ENCODE results near the gene C18orf63. TPM values are rescaled to one million over a fixed set of nuclear protein-coding genes. Genes with fewer than 3 reads are reported as not detected.

Gene C18orf63
- total and polyA plus RNA-seq, 2 of the 4 experiments (the other 2 are of a cell fraction) = not detected

GRCh38 chr18:74328206-74328605 is 12.6 kb downstream of the C18orf63 start:
- no TSS peak for BruUV-seq (replicated peaks)
- H3K4me2 ChIP-seq (ENCODE audit: low read depth, low read length) = no peak overlapping the region
- intact Hi-C loops (cut with micrococcal nuclease) (no loop called here), in situ Hi-C loops (cut with MboI; ENCODE audit: low sequenced_read_pairs) (no loop called here), dilution Hi-C loops (cut with HindIII; ENCODE audit: low sequenced_read_pairs, unreplicated experiment) (no loop called here)
- no peak for DNase-seq
- no peak overlapping the region for H4K91ac ChIP-seq (ENCODE audit: insufficient read depth, low read depth, low read length)
- H3K4me1 ChIP-seq (ENCODE audit: control insufficient read depth, insufficient read depth, low read length) = peaks cover 7% of the 10 kb centered on the region
- H2BK120ac ChIP-seq (ENCODE audit: low read depth, low read length) = no peak overlapping the region
- no peak overlapping the region for H3K56ac ChIP-seq (ENCODE audit: extremely low read depth, insufficient read depth, low read length)
- no peak overlapping the region for H3K9ac ChIP-seq (ENCODE audit: low read depth, low read length)
- no peaks in the 10 kb centered on the region for H3K36me3 ChIP-seq (ENCODE audit: control insufficient read depth, insufficient read depth, low read length)
- no peak for ATAC-seq (ENCODE audit: low read depth)
- H2AFZ ChIP-seq (replicated peaks; ENCODE audit: low read length, poor library complexity) = no peak overlapping the region
- H3K4ac ChIP-seq (ENCODE audit: low read depth, low read length) = no peak overlapping the region
- H2AK9ac ChIP-seq (replicated peaks; ENCODE audit: low read depth, low read length, poor library complexity) = no peak overlapping the region
- H2BK5ac ChIP-seq (ENCODE audit: low read depth, low read length, poor library complexity, severe bottlenecking) = no peak overlapping the region
- H3K27me3 ChIP-seq (ENCODE audit: control insufficient read depth, insufficient read depth, low read length) = no peaks in the 10 kb centered on the region; the same call in 1 of the 2 replicates
- no peak overlapping the region for H4K5ac ChIP-seq (ENCODE audit: low read depth, low read length)
- no peak overlapping the region for H3K4me3 ChIP-seq (ENCODE audit: insufficient read depth, low read depth, low read length)
- no peaks in the 10 kb centered on the region for H3K79me1 ChIP-seq (ENCODE audit: low read depth in 1 of 2, low read length in 2 of 2)
- no peak overlapping the region for H3K27ac ChIP-seq (ENCODE audit: insufficient read depth, low read length)
- no CpG with 5 or more reads among the region's 2 CpGs for WGBS, 2 experiments (ENCODE audit: extremely low coverage in 2 of 2, insufficient read length in 1 of 2)
- no peak for TF ChIP-seq CTCF (conservative IDR thresholded peaks at IDR 0.05; ENCODE audit: low read depth, low read length)
- TF ChIP-seq ELK1 (IDR thresholded peaks at IDR 0.05; ENCODE audit: borderline replicate concordance, low read depth, low read length) = no peak
- TF ChIP-seq USF2 (IDR thresholded peaks at IDR 0.05; ENCODE audit: low read depth, low read length) = no peak
- no peak for TF ChIP-seq RFX5 (IDR thresholded peaks at IDR 0.05; ENCODE audit: low read depth, low read length)
- TF ChIP-seq CHD1 (IDR thresholded peaks at IDR 0.05; ENCODE audit: low read depth, low read length) = no peak
- TF ChIP-seq POLR2A (IDR thresholded peaks at IDR 0.05; ENCODE audit: low read depth, low read length) = no peak
- TF ChIP-seq BHLHE40 (IDR thresholded peaks at IDR 0.05; ENCODE audit: low read depth, low read length) = no peak
- TF ChIP-seq MAZ (IDR thresholded peaks at IDR 0.05; ENCODE audit: borderline replicate concordance, low read depth, low read length) = no peak
- TF ChIP-seq CEBPB (IDR thresholded peaks at IDR 0.05; ENCODE audit: low read depth, low read length) = no peak
- TF ChIP-seq MXI1 (IDR thresholded peaks at IDR 0.05; ENCODE audit: borderline replicate concordance, low read depth, low read length) = no peak
- no peak for TF ChIP-seq NFE2L2 (IDR thresholded peaks at IDR 0.05; ENCODE audit: low read depth, low read length)
- TF ChIP-seq FOS (IDR thresholded peaks at IDR 0.05; ENCODE audit: low read depth, low read length) = no peak
- no peak for TF ChIP-seq MAFK (IDR thresholded peaks at IDR 0.05; ENCODE audit: low read depth, low read length)
- TF ChIP-seq SMC3 (IDR thresholded peaks at IDR 0.05; ENCODE audit: low read depth, low read length) = no peak
- no peak for TF ChIP-seq RCOR1 (IDR thresholded peaks at IDR 0.05; ENCODE audit: insufficient replicate concordance, low read length)
- TF ChIP-seq RAD21 (IDR thresholded peaks at IDR 0.05; ENCODE audit: low read length) = no peak
- H4K20me1 ChIP-seq (ENCODE audit: insufficient read depth, low read length) = no peaks in the 10 kb centered on the region
- H2BK20ac ChIP-seq (ENCODE audit: low read depth, low read length) = no peak overlapping the region
- H2AK5ac ChIP-seq (ENCODE audit: low read depth, low read length) = no peak overlapping the region
- no peak overlapping the region for H4K8ac ChIP-seq (ENCODE audit: low read depth in 2 of 2, low read length in 2 of 2)
- CTCF ChIA-PET = no interaction called here
- H3K9me1 ChIP-seq (ENCODE audit: insufficient read depth, low read length) = no peaks in the 10 kb centered on the region
- no peaks in the 10 kb centered on the region for H3K9me3 ChIP-seq (ENCODE audit: control insufficient read depth, insufficient read depth, low read length)
- POLR2A ChIA-PET (ENCODE audit: unreplicated experiment) = no interaction called here
- no peak overlapping the region for H2BK15ac ChIP-seq (ENCODE audit: low read depth, low read length)
- no peak overlapping the region for H3K14ac ChIP-seq (replicated peaks; ENCODE audit: low read depth, low read length)
- H3K18ac ChIP-seq (ENCODE audit: low read depth, low read length) = no peak overlapping the region
- H3K23ac ChIP-seq (ENCODE audit: low read depth, low read length) = no peak overlapping the region

Measured in IMR-90 (cell line).